ENCODE measurements around the gene ATG4D. TPM values are rescaled to one million over a fixed set of nuclear protein-coding genes. Genes with fewer than 3 reads are reported as not detected.
A peak's percentile ranks its signal among the peaks of the same experiment; 100 is the strongest.

ATG4D gene
- total RNA-seq, 3 donors from 2014 or later: 13.1 to 18.0 (median 16.1) TPM

DNA sequence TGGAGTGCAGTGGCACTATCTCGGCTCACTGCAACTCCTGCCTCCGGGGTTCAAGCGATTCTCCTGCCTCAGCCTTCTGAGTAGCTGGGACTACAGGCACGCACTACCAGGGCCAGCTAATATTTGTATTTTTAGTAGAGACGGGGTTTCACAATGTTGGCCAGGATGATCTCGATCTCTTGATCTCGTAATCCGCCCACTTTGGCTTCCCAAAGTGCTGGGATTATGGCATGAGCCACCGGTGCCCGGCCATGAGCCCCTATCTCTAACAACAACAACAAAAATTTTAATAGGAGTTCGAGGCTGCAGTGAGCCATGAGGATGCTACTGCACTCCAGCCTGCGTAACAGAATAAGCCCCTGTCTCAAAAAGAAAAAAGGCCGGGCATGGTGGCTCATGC, 38.4 kb downstream of the ATG4D start:
- Histone ChIP-seq H3K27me3 (no peaks in the 10 kb centered on the region), H3K4me3 (no peak overlapping the region), H3K9me3 (no peaks in the 10 kb centered on the region), H3K36me3 (no peaks in the 10 kb centered on the region), H3K4me1 (no peaks in the 10 kb centered on the region), H3K27ac (no peak overlapping the region)
- intact Hi-C loops (cut with DNase I; ENCODE audit: low total_unique reads): loop anchor here (5.0 kb wide), 1 partner anchor 70 kb away; the partner anchor contains the start of gene ILF3
- no peak for TF ChIP-seq POLR2A (IDR thresholded peaks at IDR 0.05)
- TF ChIP-seq, protein P1, sequence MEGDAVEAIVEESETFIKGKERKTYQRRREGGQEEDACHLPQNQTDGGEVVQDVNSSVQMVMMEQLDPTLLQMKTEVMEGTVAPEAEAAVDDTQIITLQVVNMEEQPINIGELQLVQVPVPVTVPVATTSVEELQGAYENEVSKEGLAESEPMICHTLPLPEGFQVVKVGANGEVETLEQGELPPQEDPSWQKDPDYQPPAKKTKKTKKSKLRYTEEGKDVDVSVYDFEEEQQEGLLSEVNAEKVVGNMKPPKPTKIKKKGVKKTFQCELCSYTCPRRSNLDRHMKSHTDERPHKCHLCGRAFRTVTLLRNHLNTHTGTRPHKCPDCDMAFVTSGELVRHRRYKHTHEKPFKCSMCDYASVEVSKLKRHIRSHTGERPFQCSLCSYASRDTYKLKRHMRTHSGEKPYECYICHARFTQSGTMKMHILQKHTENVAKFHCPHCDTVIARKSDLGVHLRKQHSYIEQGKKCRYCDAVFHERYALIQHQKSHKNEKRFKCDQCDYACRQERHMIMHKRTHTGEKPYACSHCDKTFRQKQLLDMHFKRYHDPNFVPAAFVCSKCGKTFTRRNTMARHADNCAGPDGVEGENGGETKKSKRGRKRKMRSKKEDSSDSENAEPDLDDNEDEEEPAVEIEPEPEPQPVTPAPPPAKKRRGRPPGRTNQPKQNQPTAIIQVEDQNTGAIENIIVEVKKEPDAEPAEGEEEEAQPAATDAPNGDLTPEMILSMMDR (IDR thresholded peaks at IDR 0.05): no peak
- TF ChIP-seq POLR2AphosphoS5 (IDR thresholded peaks at IDR 0.05): no peak
- no peak for DNase-seq (ENCODE audit: low spot score in 2 of 2)

DNA sequence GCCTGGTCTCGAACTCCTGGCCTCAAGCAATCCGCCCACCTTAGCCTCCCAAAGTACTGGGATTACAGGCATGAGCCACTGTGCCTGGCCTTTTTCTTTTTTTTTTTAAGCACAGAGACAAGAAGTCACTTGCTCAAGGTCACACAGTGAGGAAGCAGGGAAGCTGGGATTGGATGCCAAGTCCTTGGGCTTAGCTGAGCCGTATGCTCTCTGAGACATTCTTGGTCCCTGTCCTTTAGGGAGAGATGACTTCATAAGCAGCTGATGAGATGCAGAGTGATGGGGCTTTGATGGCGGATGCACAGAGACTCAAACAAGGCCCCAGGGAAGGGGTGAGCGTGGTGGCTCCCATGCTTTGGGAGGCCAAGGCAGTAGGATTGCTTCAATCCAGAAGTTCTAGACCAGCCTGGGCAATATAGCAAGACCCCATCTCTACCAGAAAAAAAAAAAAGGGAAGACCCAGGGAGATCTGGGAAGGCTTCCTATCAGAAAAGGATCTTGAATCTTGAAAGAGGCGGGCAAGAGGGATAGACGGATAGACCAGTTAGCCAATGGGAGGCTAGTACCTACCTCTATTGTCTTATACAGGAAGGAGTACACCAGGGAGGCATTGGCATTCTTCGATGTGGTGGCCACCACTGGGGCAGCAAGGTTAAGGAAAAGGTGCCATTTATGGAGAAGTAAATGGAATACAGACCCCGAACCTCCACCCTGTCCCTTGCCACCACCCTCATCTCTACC, 39.5 kb downstream of the ATG4D start:
- H3K4me3 ChIP-seq: no peak overlapping the region
- no peaks in the 10 kb centered on the region for H3K27me3 ChIP-seq
- no peaks in the 10 kb centered on the region for H3K9me3 ChIP-seq
- H3K4me1 ChIP-seq: no peaks in the 10 kb centered on the region
- no peak for TF ChIP-seq POLR2AphosphoS5 (IDR thresholded peaks at IDR 0.05)
- TF ChIP-seq POLR2A (IDR thresholded peaks at IDR 0.05): no peak
- TF ChIP-seq, protein P1 (IDR thresholded peaks at IDR 0.05): no peak
- DNase-seq (ENCODE audit: low spot score in 2 of 2): no peak
- intact Hi-C loops (cut with DNase I; ENCODE audit: low total_unique reads): loop anchor here (5.0 kb wide), 1 partner anchor 69 kb away; the partner anchor contains the start of gene ILF3
- H3K27ac ChIP-seq: no peak overlapping the region
- H3K36me3 ChIP-seq: no peaks in the 10 kb centered on the region

DNA sequence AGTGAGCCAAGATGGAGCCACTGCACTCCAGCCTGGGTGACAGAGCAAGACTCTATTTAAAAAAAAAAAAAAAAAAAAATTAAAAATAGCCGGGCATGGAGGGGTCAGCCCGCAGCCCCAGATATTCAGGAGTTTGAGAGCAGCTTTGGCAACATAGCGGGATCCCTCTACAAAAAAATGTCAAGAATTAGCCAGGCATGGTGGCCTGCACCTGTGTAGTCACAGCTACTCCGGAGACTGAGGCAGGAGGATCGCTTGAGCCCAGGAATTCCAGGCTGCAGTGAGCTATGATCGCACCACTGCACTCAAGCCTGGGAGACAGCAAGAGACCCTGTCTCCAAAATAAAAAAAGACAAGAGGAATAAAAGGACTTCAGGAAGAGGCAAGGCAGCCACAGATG, 42.7 kb downstream of the ATG4D start:
- Histone ChIP-seq H3K36me3 (no peaks in the 10 kb centered on the region), H3K27ac (peak overlapping the region in 1 of 2 donors; percentile 76), H3K27me3 (no peaks in the 10 kb centered on the region), H3K9me3 (no peaks in the 10 kb centered on the region), H3K4me3 (peak overlapping the region in 2 of 3 donors; percentile 60 to 68), H3K4me1 (no peaks in the 10 kb centered on the region)
- TF ChIP-seq POLR2AphosphoS5 (IDR thresholded peaks at IDR 0.05): no peak
- TF ChIP-seq, protein P1 (IDR thresholded peaks at IDR 0.05): no peak
- no peak for TF ChIP-seq POLR2A (IDR thresholded peaks at IDR 0.05)
- no peak for DNase-seq (ENCODE audit: low spot score in 2 of 2)
- intact Hi-C loops (cut with DNase I; ENCODE audit: low total_unique reads): no loop called here

DNA sequence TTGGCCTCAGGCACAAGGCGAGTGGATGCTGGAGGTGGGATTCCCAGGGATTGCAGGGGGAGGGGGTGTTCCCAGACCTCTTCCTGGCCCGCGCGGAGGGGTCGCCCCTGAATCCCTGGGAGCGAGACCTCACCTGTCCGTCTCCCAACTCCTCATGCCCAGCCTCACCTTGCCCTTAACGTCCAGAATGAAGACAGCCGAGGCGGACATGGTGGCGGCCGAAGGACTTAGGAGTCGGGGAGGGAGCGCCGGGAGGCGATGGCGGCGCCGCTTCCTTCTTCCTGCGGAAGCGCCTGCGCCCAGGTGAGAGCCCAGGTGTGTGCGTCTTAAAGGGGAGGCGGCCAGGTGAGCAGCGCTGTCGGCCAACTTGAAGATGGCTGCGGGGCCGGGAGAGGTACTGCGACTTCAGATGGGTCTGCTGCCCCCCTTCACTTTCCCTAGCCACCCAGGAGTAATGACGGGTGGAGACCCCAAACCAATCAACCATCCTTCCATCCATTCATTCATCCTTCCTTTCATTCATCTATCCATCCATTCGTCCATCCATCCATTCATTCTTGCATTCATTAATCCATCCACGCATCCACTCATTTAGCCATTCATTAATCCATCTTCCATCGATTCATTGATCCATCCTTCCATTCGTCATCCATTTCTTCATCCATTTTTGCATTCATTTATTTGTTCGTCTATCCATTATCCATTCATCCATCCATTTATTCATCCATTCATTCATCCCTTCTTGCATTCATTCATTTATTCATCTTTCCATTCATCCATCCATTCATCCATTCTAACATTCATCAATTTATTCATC, 43.5 kb downstream of the ATG4D start, which contains the start of gene AP1M2:
TSS of gene AP1M2 (minus strand) at position 291 of the 817 bp plus-strand sequence. CDS start at position 210, 81 bp downstream.
- Histone ChIP-seq H3K4me1 (no peaks in the 10 kb centered on the region), H3K36me3 (no peaks in the 10 kb centered on the region), H3K27ac (peak within 1 kb of the TSS; percentile 32 to 76), H3K27me3 (no peaks in the 10 kb centered on the region), H3K9me3 (no peaks in the 10 kb centered on the region), H3K4me3 (peak within 1 kb of the TSS in 2 of 3 donors; percentile 60 to 68)
- TF ChIP-seq POLR2A (IDR thresholded peaks at IDR 0.05) (no peak), POLR2AphosphoS5 (IDR thresholded peaks at IDR 0.05) (no peak)
- TF ChIP-seq, protein P1 (IDR thresholded peaks at IDR 0.05): no peak
- intact Hi-C loops (cut with DNase I; ENCODE audit: low total_unique reads): no loop called here
- DNase-seq (ENCODE audit: low spot score in 2 of 2): no peak

DNA sequence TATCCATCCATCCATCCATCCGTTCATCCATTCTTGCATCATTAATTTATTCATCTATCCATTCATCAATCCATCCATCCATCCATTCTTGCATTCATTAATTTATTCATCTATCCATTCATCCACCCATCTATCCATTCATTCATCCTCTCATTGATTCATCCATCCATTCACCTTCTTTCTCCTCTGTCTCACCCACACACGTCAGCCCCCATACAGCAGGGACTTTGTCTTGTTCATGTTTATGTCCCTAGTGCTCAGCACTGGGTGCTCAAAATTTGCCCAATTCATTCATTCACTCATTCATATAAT, 44.1 kb downstream of the ATG4D start:
- intact Hi-C loops (cut with DNase I; ENCODE audit: low total_unique reads): no loop called here
- TF ChIP-seq POLR2A (IDR thresholded peaks at IDR 0.05) (no peak), POLR2AphosphoS5 (IDR thresholded peaks at IDR 0.05) (no peak)
- TF ChIP-seq, protein P1 (IDR thresholded peaks at IDR 0.05): no peak
- H3K4me3 ChIP-seq: no peak overlapping the region
- H3K36me3 ChIP-seq: no peaks in the 10 kb centered on the region
- H3K27me3 ChIP-seq: no peaks in the 10 kb centered on the region
- H3K4me1 ChIP-seq: no peaks in the 10 kb centered on the region
- no peak for DNase-seq (ENCODE audit: low spot score in 2 of 2)
- no peak overlapping the region for H3K27ac ChIP-seq
- no peaks in the 10 kb centered on the region for H3K9me3 ChIP-seq
